Anterior cingulate cortex (tissue), 58 donors: ENCODE measurements around the gene PROM1.

ENCODE experiments used
- DNase-seq, 58 donors: peaks; one replicate each; lab custom pipeline; 2025; lab: John Stamatoyannopoulos, UW

Gene PROM1

GRCh38 chr4:15920723-15921591, 162.9 kb downstream of the PROM1 start:
- peak in 26 of 58 donors; percentile 0 to 66 (median 12) for DNase-seq

DNA sequence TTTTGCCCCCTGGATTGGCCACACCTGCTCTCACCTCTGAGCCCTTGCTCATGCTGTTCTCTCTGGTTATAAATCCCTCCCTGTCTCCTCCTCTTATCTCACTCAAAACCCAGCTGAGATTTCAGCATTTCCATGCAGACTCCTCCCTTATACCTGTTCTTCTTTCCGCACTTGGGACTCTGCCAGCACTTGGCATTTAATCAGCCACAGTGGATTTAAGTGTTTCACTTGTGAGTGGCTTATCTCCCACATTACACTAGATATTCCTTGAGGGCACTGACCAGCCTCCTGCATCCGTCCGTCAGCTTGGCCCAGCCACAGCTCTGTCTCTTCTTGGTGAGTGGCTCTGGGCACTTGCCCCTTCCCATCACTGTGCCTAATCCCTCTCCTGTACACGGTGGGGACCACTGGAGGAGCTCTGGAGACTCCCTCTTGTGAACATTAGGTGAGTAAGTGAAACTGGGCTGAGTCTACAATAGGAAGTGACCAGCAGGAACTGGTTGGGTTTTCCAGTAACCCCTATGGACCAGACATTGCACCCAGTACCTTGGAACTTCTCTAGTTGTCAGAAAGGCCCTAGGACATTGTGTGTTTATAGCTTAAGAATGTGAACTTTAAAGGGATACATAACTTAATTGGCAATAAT, 165.2 kb downstream of the PROM1 start:
- no peak for DNase-seq
